ENCODE results near the gene STAT4.

DNA sequence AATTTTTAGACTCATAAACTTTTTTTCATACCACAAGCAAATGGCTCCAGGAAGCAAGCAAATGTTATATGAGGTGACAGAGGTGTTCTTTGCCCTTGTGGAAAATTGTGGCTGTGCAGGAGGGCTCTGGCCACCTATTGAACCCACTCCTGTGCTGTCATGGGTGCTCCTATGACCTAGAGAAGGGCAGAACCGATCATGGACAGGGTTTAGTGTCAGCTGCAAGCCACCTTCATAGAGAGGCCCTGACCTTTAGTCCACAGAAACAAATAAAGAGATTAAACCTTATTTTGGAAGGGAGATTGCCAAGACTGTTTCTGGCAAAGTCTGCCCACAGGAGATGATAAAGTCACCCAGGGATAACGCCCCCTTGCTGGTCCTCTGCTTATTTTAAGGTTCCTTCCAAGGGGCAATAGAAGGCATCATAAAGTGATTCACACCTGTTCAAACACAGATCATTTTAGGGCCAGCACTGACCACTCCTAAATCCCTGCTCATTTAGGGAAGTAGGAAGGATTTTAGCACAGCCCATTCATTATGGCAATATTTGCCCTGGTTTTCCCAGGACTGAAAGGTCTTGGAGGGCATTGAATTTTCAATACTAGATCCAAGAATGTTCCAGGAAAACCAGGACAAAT lies 26.1 kb upstream of the STAT4 start:
- TF ChIP-seq CTCF (IDR thresholded peaks at IDR 0.05; ENCODE audit: low read depth, low read length, missing input control) (peak; percentile 21), YY1 (IDR thresholded peaks at IDR 0.05) (no peak), RAD21 (IDR thresholded peaks at IDR 0.05) (peak; percentile 3 to 31), REST (IDR thresholded peaks at IDR 0.05) (no peak), JUND (IDR thresholded peaks at IDR 0.05) (peak; percentile 27 to 42)

Data from liver (tissue), 3 donors.